ENCODE data around the gene GINS3.
"Not testable (repeated sequence)": the region's sequence is repeated elsewhere in the genome, so short reads cannot be mapped to it uniquely, and the experiment has no call there.

Gene GINS3

DNA sequence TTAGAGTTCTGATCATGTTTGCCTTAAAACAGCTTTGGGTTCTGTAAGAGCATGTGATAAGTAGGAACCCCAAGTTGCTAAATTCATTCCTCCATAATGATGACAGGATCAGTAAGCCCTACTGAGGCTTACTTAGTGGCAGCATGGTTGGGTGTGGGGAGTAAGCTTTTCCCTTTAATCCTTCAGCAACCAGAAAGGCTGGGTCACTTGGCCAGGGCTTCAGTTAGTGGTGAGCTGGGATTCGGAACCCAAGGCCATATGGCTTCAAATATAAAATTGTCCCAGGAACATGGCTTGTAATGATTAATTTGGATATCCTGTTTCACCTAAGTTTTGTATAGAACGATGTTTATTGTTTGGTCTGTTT, 850 bp downstream of the GINS3 start:
- DNase-seq = no peak

DNA sequence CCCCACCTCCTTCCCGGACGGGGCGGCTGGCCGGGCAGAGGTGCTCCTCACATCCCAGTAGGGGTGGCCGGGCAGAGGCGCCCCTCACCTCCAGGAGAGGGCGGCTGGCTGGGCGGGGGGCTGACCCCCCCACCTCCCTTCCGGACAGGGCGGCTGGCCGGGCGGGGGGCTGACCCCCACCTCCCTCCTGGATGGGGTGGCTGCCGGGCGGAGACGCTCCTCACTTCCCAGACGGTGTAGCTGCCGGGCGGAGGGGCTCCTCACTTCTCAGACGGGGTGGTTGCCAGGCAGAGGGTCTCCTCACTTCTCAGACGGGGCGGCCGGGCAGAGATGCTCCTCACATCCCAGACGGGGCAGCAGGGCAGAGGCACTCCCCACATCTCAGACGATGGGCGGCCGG, 4.6 kb downstream of the GINS3 start:
- not testable (repeated sequence) for DNase-seq

DNA sequence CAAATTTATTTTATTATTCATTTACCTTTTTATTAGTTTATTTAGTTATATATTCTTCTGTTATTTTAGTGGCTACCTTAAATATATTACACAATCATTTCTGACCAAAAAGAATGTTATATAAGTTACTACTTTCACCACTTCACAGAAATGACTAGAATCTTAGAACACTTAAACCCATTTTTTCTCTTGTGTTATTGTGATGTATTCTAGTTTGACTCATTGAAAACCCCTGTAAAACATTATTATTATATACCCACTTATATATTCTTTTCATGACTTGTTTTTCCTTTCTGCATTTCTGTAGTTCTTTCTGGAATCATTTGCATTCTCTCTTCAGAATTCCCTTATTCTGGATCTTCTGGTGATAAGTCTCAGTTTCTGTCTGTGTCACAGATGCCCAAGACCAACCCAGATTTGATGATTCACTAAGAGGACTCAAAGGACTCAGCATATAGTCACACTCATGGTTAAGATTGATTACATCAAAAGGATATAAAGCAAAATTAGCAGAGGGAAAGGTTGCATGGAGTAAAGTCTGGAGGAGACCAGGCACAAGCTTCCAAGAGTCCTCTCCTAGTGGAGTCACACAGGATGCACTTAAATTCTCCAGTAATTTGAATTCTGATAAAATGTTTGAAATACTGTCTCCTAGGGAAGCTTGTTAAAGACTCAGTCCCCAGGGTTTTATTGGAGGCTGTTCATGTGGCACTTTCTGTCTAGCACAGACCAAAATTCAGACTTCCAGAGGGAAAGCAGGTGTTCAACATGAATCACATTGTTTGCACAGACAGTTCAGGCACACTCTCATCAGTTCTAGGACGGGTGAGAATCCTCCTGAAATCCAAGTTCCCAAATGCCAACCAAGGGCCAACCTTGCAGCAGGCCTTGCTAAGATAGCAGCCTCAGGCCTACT, 7.7 kb downstream of the GINS3 start:
- DNase-seq = peak; percentile 3

DNA sequence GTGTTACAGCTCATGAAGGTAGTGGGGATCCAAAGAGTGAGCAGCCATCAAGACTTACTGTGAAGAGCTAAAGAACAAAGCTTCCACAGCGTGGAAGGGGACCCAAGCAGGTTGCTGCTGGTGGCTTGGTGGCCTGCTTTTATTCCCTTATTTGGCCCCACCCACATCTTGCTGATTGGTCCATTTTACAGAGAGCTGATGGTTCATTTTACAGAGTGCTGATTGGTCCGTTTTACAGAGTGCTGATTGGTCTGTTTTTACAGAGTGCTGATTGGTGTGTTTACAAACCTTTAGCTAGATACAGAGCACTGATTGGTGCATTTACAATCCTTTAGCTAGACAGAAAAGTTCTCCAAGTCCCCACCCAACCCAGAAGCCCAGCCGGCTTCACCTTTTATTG, 9.0 kb downstream of the GINS3 start:
- not testable (repeated sequence) for DNase-seq

DNA sequence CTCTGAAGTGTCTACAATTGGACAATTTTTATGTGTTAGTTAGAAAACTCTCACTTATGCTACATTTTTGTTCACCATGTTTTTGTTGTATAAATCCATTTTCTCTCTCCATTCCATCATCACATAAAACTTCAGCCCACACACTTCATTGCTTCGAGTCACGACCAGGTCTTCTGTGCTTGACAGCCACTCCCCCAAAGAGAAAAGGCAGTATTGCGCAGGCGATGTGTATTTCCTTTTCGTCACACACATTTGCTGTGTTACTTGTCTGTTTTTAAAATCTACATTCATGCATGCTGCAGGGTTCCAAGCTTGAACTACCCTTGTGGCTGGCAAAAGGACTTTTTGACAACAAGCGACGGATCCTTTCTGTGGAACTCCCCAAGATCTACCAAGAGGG, 10.5 kb downstream of the GINS3 start:
- DNase-seq = no peak

- DNase-seq = no peak
These were observed 17.2 kb downstream of the GINS3 start for GRCh38 chr16:58409316-58409973.

DNA sequence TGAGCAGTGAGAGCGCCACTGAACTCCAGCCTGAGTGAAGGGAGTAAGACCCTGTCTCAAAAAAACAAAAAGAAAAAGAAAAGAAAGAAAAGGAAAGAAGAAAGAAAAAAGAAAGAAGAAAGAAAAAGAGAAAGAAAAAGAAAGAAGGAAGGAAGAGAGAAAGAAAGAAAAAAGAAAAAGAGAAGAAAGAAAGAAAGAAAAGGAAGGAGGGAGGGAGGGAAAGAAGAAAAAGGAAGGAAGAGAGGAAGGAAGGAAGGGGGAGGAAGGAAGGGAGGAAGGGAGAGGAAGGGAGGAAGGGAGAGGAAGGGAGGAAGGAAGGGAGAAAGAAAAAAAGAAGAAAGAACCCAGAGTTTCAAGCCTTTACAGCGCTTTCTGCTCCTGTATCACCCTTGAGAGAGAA, 19.1 kb downstream of the GINS3 start:
- DNase-seq = no peak

DNA sequence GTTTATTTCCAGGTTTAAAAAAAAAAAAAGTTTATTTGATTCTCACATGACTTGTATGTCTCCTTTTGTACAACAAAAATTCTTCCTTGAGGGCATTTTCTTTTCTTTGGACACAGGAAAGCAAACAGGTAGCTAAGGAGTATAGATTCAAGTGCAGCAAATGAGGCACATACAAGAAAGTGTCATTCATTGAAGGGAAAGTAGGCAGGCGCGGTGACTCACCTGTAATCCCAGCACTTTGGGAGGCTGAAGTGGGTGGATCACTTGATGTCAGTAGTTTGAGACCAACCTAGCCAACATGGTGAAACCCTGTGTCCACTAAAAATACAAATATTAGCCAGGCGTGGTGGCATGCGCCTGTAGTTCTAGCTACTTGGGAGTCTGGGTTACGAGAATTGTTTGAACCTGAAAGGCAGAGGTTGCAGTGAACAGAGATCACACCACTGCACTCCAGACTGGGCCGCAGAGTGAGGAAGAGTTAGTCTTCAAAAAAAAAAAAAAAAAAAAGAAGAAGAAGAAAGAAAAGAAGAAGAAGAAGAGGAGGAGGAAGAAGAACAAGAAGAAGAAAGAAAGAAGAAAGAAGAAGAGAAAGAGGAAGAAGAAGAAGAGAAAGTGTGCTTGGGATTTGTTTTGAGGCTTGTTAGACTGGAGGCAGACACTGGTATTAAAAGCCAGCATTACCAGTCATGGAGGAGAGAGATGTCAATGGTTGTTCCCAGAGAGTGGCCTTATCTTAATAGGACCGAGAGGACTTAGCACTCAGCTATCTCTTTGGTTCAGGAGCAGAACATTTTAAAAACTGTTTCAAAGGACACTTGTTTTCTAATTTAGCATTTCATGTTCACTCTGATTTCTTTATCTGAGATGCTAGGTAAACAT, 19.7 kb downstream of the GINS3 start:
- no peak for DNase-seq

DNA sequence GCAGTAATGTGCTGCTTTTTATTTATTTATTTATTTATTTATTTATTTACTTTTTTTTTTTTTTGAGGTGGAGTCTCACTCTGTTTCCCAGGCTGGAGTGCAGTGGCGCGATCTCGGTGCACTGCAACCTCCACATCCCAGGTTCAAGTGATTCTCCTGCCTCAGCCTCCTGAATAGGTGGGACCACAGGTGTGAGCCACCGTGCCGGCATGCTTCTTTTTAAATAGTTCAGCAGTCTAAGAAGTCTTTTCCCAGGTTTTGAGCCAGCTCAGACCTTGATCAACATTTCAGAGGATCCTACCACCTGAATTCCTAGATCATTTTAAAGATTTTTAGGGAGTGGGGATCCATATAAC, 20.3 kb downstream of the GINS3 start:
- not testable (repeated sequence) for DNase-seq

- DNase-seq = peak; percentile 65
These were observed 21.1 kb downstream of the GINS3 start for GRCh38 chr16:58413359-58413758.

DNA sequence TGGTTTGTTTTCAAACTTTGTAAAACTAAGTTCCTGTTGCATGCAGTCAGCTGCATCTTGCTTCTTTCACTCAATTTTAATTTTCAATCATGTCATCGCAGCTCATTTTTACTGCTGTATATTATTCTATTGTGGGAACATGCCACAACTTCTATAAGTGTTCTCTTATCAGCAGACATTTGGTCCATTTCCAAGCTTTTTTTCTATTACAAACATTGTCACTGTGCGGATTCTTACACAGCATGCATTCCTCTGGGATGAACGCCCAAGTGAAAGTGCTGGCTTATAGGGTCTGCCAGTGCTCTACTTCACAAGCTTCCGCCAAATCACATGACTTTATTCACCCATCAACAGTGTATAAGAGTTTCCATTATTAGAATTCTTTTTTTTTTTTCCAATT, 22.7 kb downstream of the GINS3 start:
- DNase-seq = no peak

- DNase-seq = not testable (repeated sequence)
These were observed 23.7 kb downstream of the GINS3 start for GRCh38 chr16:58415961-58416360.

DNA sequence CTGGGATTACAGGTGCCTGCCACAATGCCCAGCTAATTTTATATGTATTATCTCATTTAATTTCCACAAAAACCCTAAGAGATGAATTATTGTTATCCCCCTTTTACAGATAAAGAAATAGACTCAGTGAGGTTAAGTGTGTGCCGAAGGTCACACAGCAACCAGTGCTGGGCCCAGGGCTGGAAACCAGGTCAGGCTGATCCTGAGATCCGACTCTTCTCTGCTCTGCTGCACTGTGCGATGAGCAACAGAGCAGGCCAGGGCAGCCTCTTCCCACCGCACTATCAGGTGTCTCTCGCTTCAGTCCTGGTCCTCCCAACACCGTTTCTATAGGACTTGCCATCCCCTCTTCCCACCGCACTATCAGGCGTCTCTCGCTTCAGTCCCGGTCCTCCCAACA, 24.8 kb downstream of the GINS3 start:
- DNase-seq = no peak

DNA sequence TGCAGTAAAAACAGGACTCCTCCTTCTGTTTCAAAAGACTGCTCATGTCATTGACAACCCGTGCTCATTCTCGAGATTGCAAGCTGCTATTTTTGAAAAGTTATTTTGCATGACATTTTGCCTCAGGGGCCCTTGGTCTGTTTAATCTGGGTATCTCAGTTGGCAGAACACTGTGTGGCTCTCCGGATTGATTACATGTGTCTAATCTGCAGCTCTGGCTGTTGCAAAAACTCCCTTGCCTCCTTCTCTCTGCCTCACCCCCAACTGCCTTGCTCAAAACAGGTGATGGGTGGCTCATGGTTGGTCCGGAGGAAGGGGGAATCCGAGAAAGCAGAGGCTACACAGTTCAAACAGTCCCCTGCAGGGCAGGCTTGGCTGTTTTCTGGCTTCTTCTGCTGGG, 25.3 kb downstream of the GINS3 start:
- no peak for DNase-seq

DNA sequence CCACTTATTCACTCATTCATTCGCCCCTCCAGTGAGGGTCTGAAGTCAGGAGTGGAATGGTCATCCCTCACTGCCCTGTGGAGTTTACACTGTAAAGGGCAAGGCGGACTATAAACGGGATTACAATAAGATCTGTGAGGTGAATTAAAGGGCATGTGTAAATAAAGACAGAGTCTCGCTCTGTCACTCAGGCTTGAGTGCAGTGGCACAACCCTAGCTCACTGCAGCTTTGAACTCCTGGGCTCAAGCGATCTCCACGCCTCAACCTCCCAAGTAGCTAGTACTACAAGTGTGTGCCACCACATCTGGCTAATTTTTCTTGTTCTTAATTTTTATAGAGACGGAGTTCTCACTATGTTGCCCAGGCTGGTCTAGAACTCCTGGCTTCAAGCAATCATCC, 25.8 kb downstream of the GINS3 start:
- no peak for DNase-seq

DNA sequence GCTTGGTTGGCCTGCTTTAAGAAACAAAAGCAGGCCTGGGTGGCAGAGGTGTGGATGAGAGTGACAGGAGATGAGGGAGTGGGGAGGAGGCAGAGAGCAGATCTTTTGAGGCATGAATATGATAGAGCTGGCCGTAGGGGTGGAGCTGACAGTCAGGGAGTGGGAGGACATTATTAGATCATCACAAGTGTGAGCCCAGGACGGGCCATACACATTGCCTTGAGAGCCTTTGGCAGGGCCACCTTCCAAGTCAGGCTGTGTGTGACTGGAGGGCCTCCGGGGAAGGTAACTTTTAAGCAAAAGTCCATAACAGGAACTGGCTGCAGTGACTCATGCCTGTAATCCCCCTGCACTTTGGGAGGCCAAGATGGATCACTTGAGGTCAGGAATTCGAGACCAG, 26.3 kb downstream of the GINS3 start:
- DNase-seq = no peak

GRCh38 chr16:58419241-58419990, 27.1 kb downstream of the GINS3 start:
- DNase-seq = peak; percentile 85

GRCh38 chr16:58421059-58421458, 28.8 kb downstream of the GINS3 start:
- DNase-seq = no peak

GRCh38 chr16:58421529-58421928, 29.3 kb downstream of the GINS3 start:
- DNase-seq = peak; percentile 30

DNA sequence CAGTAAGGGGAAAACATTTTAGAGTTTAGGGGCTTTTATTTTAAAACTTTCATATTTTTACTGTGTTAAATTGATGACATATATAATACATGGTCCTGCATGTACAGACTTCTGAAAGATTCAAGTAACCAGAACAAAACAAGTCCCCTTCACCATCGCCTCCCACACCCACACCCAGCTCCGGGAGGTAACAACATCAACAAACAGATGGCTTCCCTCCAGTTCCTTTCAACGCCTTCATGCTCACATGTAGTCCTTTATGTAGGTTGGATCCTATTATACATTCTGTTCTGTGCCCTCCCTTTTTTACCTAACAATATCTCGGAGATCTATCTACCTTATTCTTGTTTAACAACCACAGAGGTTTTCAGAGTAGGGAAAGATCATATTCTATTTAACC, 30.5 kb downstream of the GINS3 start:
- peak; percentile 18 for DNase-seq

DNA sequence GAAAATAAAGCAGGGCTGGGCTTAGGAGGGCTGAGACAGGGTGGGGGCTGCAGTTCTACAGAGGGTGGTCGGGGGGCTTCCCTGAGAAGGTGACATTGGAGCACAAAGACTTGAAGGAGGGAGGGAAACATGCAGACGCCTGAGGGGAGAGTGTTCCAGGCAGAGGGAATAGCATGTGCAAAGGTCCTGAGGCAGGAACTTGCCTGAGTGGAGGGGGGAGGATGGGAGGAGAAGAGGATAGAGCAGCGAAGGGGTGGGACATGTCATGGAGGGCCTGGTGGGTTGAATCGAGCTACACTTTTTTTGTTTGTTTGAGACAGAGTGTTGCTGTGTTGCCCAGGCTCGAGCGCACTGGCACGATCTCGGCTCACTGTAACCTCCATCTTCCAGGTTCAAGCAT, 33.0 kb downstream of the GINS3 start:
- no peak for DNase-seq

DNA sequence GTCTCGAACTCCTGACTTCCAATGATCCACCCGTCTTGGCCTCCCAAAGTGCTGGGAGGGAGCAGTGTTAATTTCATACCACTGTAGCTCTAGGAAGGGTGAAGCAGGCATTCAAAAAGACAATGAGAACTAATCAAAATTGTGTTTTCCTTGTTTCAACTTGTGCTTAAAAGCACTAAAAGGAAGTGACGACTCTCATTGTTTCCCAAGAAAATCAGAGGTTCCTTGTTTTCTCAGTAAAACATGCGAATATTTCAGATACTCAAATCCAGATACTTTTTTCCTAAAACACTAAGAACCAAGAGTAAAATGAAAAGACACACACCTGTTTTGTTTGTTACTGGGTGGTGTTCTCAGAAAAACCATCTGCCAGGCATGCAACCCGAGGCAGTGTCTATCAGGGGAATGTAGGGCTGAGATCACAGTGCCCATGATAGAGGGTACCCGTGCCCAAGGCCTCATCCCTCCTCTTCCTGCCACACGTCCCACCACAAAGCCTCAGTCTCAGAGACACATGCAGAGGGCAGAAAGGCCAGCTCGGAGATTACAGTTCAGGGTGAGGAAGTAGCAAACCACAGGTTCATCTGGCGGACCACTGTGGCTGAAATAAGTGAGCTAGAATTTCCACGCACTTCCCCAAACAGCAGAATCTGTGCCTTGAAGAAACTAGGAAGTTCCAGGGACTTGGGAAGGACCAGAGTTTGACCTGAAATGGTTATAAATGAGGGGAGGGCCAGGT, 33.7 kb downstream of the GINS3 start:
- no peak for DNase-seq

Data from NCI-H2171 (cell line).